Activated naive CD4-positive, alpha-beta T cell treated with Interleukin-2 at 50 U/mL for 16 hours (primary cell): Measurements from ENCODE around the gene APOC4.
"Not testable (repeated sequence)": the region's sequence is repeated elsewhere in the genome, so short reads cannot be mapped to it uniquely, and the experiment has no call there.

Source experiments
- DNase-seq: peaks from one replicate; pipeline ENCODE4 v3.0.0-alpha.2; 2020

APOC4 gene

DNA sequence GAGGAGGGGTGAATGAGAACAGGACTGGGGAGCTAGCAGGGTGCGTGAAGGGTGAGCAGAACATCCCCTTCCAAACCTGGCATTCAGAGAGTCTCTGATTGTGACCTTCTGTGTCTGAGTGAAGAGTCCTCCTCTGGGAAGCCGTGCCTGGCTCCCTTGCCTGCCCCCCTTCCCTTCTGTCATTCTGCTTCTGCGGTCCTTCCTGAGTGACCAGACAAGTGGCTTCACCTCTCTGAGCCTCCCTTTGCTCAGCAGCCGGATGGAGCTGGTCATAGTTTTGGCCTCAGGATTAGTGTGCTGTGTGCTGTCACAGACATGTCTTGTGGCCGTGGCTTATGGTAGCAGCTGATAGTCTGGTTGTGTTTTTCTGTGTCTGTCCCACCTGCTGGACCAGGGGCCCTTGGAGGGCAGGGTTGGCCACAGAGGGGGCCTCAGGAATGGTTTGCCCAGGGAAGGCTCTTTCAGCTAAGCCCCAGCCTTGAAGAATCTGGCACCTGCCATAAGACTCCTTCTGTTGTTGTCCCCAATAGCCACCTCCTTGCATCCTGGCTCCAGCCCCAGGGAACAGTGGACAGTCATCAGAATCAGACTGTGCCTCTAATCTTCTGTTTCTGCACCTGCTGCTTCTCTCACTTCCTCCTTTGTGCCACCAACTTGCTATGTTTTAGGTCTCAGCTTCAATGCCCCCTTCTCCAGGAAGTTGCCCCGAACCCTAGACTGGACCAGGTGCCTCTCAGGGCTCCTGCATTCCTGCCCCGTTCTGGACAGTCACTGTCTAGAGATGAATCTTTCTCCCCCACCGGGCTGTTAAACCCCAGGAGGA is 19.1 kb downstream of the APOC4 start:
- DNase-seq = no peak

DNA sequence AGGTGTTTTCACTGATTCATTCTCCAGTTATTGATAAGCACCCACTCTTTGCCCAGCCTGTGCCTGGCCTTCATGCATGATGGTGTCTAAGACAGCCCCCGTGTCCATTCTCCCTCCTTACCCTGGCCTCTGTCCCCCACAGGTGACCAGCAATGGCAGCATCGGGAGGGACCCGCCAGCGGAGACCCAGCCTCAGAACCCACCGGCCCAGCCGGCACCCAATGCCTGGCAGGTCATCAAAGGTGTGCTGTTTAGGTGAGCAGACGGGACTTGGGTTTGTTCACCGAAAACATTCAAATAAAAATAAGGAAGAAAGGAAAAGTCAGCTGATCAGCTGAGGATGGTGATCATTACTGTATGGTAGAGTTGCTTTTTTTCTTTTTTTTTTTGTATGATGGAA is 19.8 kb downstream of the APOC4 start:
- no peak for DNase-seq

DNA sequence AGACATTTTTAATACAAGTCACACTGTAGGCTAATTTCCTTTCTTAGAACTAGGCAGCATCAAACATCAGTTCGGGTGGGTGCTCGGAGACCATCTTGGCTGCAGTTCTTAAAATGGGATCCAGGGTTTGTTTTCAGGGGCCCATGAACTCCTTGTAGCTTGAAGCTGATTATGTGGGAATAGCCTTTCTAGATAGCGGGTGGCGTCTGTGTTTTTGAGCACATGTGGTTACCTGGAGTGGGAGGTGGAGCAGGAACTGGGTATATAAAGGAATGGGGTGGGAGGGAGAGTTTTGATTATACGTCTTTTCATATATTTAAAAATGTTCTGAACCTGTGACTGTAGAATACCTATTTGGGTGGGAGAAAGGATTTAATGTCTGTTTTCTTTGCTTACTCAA is 26.1 kb downstream of the APOC4 start:
- no peak for DNase-seq

DNA sequence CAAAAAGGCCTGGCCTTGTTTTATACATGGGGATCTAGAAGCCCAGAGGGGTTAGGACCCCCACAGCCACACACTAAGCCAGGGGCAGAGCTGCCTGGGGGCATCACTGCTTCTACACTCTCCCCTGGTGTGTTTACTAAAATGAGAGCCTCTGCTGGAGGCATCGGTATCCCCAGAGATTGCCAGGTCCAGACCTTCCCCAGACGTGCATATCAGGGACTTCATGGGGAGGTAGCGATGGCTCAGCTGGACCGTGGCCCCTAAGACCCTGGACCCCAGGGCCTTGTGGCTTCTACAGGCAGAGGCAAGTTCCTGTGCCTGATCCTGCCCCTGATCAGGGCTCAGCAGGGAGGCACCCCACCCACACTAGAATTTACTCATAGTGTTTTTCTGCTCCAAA is 26.6 kb downstream of the APOC4 start:
- DNase-seq = no peak

DNA sequence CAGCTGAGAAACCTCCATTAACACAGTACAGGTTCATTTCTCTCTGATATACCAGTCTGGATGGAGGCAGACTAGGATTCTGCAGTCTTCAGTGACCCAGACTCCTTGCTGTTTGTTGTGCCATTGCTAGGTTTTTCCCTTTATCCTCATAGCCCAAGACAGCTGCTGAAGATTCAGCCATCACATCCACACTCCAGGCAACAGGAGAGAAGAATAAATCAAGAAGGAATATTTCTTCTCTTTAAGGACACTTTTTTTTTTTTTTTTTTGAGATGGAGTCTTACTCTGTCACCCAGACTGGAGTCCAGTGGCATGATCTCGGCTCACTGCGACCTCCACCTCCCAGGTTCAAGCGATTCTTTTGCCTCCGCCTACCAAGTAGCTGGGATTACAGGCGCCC is 27.4 kb downstream of the APOC4 start:
- DNase-seq = no peak

DNA sequence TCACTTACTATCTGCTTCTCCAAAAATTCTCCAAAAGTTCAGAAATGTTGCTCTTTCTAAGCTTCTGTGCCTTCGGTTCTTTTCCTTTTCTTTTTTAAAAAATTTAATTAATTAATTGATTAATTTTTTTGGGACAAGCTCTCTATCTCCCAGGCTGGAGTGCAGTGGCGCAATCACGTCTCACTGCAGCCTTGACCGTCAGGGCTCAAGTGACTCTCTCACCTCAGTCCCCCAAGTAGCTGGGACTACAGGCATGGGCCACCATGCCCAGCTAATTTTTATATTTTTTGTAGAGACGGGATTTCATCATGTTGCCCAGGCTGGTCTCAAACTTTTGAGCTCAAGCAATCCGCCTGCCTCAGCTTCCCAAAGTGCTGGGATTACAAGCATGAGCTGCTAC is 29.4 kb downstream of the APOC4 start:
- not testable (repeated sequence) for DNase-seq

DNA sequence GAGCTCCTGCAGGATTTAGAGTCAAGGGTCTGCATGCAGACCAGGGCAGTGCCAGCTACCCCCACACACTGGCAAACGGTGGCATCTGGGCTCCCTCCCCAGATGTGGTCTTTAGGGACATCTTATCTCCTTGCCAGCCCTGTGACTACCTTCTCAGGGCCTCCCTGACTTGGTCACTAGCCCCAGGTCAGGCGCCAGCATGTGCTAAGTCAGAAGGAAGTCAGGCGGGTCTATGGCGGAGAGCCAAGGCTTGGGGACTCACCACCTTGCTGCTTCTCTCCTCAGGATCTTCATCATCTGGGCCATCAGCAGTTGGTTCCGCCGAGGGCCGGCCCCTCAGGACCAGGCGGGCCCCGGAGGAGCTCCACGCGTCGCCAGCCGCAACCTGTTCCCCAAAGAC is 30.8 kb downstream of the APOC4 start:
- no peak for DNase-seq

DNA sequence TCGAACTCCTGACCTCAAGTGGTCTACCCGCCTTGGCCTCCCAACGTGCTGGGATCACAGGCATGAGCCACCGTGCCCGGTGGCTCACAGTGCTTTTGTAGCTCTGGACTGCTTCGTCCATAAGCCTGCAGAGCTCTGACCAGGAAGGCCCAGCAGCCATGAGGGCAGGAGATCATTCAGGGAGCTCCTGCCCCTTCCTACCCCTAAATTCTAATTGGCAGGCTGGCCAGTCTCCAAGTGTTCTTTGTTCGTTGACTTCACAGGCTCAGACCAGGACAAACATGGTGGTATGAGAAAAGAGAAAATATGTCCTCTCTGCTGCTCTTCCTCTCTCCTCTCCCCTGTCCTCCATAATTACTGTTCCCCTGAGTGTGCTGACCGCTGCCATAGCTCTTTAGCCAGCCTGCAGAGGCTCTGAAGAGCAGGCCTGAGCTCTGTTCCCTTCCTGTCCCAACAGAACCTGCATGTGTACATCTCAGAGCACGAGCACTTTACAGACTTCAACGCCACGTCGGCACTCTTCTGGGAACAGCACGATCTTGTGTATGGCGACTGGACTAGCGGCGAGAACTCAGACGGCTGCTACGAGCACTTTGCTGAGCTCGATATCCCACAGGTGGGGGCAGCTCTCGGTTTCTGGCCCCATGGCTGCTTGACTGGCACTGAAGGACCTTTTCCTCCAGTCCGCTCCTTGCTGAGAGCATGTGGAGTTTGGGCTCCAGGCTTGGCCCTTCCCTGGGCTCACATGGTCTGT is 32.1 kb downstream of the APOC4 start:
- no peak for DNase-seq

DNA sequence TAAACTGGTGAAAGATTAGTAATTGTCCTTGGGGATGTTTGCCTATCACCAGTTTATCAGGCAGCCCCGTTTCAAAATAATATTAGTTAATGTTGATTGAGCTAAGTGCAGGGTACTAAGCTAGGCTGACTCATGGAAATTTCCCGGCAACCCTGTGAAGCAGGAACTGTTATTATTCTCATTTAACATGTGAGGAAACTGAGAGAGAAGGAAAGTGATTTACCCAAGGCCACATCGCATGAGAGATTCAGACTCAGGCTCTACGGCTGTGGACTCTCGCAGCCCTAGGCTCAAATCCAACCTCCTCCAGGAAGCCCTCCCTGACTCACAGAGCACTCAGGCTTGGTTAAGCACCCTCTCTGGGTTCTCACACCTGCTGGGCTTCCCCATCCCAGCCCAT is 32.8 kb downstream of the APOC4 start:
- no peak for DNase-seq

DNA sequence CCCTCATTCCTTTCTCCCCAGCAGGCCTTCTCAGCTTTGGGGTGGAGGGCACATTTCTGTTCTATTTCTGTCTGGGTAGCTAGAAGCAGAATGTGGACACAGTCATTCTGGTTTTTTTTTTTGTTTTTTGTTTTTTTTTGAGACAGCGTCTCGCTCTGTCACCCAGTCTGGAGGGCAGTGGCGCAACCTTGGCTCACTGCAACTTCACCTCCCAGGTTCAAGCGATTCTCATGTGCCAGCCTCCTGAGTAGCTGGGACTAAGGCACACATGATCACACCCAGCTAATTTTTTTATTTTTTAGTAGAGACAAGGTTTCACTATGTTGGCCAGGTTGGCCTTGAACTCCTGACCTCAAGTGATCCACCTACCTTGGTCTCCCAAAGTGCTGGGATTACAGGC is 33.4 kb downstream of the APOC4 start:
- DNase-seq = no peak

DNA sequence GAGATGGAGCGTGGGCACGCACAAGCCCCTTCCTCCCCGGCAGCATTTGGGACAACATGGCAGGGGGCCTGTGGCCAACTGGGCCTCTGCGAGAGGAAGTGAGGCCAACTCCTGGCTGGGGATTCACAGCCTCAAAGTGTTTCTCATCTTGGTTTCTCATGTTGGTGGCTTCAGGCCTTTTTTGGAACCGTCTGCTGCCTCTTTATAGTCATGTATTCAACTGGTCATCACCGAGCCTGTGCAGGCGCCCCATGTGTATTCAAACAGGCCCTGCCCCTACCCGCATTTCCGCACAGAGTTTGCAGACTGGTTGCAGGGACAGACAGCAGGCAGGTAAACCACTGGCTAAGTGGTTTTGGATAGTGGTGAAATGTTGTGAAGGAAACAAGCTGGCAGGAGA is 42.0 kb downstream of the APOC4 start:
- no peak for DNase-seq

DNA sequence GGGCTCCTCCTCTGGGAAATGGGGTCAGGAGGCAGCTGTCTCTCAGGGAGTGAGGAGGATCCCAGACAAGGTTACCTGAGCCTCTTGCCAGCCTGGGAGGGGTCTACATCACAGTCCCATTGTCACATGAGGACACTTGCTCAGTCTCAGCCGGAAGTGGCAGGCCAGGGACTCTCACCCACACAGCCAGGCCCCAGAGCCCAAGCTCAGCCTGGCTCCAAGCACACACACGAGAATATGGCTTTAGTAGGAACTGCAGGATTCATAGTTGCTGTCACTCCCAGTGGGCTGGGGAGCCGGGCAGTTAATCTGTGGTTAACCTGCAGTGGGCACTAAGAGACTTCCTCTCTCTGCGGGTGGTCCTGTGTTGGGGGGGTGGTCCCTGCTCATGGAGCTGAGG is 43.4 kb downstream of the APOC4 start:
- DNase-seq = no peak

DNA sequence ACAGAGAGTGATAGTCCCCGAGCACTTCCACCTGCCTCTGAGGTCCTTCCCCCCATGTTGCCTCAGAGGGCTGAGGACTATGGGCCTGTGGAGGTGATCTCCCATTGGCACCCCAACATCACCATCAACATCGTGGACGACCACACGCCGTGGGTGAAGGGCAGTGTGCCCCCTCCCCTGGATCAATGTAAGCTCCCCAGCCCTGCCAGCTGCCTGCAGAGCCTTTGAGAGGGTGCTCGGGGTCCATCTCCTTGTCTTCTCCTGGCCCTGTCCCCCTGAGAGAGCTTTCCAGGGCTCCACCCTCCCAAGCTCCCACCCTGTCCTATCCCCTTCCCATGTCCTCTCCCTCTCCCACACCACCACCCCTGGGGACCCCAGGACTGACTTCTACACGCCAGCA is 44.4 kb downstream of the APOC4 start:
- no peak for DNase-seq

DNA sequence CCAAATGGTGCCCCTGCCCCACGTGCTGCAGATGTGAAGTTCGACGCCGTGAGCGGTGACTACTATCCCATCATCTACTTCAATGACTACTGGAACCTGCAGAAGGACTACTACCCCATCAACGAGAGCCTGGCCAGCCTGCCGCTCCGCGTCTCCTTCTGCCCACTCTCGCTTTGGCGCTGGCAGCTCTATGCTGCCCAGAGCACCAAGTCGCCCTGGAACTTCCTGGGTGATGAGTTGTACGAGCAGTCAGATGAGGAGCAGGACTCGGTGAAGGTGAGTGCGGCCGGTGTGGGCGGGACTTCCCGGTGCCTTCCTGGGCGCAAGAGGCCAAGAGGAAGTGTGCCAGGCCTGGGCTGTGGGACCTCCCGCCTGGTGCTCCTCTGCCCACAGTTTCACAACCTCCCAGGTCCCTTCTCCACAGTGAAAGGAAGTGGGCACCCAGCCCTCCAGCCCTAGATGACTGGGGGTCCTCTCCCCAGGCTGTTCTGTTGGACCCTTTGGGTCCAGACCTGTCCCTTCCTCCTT is 45.2 kb downstream of the APOC4 start:
- DNase-seq = no peak

DNA sequence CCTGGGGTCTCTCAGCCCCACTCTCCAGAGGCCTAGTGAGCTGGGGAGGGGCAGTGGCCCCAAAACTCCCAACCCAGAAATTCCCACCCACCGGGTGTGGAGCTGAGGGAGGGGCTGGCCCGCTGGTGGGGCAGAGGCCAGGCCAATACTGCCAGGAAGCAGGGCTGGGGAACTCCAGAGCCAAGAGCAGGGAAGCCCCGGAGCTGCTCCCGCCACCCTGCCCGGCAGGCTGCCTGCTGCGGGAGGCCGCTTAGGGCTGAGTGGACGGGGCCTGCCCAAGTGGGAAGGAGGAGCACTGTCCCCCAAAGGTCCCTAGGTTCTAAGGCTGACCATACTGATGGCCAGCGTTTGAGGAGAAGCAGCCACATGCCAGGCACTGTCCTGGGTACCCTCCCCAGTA is 46.2 kb downstream of the APOC4 start:
- no peak for DNase-seq

DNA sequence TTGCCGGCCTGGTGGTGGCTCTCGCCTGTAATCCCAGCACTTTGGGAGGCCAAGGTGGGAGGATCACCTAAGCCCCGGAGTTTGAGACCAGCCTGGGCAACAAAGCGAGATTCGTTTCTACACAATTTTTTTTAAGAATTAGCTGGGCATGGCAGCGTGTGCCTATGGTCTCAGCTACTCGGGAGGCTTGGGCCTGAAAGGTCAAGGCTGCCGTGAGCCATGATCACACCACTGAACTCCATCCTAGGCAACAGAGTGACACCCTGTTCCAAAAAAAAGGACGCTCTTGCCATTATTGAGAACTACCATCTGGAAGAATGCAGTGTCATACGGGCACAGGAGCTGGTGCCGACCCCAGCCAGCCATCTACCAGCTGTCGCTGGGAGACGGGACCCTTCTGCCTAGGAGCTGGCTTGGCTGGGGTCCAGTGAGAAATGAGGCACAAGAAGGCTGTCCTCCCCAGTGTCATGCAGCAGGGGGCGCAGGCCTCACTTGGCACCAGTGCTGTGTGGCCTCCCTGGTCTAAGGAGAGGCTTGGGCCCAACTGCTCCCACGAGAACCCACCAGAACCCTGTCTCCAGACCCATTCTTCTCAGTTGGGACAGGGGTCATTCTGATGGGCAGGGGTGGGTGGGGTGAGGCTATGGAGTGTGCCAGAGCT is 47.0 kb downstream of the APOC4 start:
- DNase-seq = peak; percentile 72

DNA sequence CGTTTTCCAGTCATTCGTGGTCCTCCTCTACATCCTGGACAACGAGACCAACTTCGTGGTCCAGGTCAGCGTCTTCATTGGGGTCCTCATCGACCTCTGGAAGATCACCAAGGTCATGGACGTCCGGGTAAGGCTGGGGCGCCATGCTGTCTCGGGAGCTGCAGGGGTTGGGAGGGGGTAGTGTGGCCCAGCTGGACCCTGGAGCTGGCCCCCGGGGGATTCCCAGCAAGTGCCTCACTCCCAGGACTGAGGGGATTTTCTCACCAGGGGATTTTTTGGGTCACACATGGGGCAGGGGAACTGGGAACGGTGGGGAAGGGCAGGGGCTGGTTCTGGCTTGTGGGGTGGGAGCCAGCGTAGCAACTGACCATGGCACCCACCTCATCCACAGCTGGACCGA is 48.4 kb downstream of the APOC4 start:
- no peak for DNase-seq

DNA sequence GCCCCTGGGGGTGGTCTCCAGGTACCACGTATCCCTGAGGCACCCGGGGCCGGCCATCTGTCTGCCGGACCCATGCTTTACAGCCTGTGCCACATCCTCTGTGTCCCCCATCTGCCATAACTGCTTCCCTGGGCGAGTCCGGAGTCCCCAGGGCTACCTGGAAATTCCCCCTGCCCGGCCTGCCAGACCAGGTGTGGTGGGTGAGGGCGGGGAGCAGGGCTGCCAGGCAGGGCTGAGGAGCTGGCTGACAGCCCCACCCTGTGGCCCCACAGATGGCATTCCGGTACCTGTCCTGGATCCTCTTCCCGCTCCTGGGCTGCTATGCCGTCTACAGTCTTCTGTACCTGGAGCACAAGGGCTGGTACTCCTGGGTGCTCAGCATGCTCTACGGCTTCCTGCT is 48.9 kb downstream of the APOC4 start:
- DNase-seq = no peak

DNA sequence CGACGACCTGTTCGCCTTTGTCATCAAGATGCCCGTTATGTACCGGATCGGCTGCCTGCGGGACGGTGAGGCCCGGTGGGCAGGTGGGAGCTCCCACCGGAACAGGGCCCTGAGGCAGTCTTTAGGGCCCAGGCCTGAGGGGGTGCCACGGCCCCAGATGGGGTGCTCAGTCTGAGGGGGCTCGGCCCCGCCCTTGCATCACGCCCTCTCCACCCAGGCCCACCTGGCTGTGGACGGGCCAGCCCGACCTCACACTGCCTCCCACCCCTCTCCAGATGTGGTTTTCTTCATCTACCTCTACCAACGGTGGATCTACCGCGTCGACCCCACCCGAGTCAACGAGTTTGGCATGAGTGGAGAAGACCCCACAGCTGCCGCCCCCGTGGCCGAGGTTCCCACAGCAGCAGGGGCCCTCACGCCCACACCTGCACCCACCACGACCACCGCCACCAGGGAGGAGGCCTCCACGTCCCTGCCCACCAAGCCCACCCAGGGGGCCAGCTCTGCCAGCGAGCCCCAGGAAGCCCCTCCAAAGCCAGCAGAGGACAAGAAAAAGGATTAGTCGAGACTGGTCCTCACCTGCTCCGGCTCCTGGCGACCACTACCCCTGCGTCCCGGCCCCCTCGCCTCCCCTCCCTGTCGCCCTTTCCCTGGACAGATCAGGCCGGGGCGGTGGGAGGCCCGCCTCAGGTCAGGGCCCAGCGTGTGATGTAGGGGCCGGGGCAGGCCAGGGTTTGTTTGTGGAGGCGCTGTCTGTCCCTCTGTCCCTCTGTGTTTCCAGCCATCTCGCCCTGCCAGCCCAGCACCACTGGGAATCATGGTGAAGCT is 50.5 kb downstream of the APOC4 start:
- DNase-seq = no peak

DNA sequence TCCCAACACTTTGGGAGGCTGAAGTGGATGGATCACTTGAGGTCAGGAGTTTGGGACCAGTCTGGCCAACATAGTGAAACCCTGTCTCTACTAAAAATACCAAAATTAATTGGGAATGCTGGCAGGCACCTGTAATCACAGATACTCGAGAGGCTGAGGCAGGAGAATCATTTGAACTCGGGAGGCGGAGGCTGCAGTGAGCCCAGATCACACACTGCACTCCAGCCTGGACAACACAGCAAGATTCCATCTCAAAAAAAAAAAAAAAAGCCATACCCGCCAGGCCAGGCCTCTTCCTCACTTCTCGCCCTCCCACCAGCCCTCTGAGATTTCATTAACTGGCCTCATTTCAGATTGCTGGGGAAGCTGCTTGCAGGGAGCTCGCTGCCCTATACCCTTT is 51.5 kb downstream of the APOC4 start:
- no peak for DNase-seq

DNA sequence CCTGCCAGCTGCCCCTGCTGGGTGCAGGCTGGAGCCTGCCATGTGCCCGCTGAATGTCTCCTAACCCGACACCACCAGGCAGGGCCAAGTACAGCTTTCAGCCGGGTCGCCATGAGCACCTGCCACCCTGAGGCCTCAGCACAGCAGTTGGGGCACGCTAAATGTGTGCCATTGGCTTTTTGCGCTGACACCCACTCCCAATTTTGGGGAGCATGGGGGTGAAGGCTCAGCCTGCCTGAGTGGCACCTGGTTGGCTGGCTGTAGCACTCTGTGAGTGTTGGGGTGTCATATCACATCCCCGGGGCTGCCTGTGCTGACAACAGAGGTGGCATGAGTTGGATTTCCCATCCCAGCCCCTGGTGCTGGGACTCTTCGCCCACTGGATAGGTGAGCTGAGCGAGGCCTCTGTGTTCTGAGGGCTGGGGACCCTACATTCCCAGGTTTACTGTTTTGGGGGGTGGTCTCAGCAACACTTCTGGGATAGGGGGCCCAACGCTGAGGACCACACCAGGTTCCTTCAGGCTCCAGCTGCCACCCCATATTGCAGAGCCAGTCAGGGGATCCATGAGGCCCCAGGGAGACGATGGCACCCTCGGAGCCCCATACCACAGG is 52.0 kb downstream of the APOC4 start:
- no peak for DNase-seq
